ENCODE results near the gene GYS2. TPM values are rescaled to one million over a fixed set of nuclear protein-coding genes. Genes with fewer than 3 reads are reported as not detected.
"Not testable (repeated sequence)": the region's sequence is repeated elsewhere in the genome, so short reads cannot be mapped to it uniquely, and the experiment has no call there.

Gene GYS2
- total and polyA plus RNA-seq, 2 experiments from 2014 or later = 0.16 to 0.27 TPM

DNA sequence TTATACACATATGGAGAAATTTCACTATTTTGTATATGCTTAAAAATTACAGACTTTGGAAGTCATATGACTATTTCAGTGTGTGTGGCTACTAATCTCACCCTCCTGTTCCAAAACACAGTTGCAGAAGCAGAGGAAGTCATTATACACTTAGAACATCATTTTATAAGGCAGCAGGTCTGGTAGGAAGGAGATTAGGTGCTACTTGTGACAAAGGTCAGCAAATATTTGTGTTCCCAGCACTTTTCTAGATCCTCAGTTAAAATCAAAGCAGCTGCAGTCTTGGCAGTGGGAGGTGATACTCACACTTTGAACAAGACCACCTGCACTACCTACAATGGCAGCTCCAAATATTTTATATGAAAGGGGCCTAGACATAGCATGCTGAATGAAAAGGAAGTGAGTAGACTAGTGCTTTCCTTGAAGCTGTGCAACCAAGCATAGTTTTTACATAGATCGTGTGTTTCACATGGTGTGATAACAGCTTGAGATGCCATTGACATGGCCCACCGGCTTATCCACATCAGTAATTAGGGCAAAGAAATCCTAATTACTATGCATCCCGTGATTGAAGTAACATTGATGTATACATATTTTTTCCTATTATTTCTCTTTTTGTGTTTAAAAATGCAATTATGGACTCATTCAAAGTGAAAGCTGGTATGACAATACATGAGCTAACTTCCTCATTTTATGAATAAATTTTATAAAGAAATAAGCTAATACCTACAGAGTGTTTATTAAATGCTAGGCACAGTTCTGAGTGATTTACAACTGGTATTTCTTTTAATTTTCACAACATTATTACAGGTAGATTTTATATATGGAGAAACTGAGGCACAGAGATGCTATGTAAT, 5.3 kb downstream of the GYS2 start:
- 86% methylated on average over 3 of the region's 3 CpGs for WGBS (ENCODE audit: low lambda C conversion rate, missing lambda C conversion rate)
- H3K27ac ChIP-seq = no peak overlapping the region
- H3K4me2 ChIP-seq = no peak overlapping the region
- H3K4me3 ChIP-seq = no peak overlapping the region
- TF ChIP-seq, protein P1, sequence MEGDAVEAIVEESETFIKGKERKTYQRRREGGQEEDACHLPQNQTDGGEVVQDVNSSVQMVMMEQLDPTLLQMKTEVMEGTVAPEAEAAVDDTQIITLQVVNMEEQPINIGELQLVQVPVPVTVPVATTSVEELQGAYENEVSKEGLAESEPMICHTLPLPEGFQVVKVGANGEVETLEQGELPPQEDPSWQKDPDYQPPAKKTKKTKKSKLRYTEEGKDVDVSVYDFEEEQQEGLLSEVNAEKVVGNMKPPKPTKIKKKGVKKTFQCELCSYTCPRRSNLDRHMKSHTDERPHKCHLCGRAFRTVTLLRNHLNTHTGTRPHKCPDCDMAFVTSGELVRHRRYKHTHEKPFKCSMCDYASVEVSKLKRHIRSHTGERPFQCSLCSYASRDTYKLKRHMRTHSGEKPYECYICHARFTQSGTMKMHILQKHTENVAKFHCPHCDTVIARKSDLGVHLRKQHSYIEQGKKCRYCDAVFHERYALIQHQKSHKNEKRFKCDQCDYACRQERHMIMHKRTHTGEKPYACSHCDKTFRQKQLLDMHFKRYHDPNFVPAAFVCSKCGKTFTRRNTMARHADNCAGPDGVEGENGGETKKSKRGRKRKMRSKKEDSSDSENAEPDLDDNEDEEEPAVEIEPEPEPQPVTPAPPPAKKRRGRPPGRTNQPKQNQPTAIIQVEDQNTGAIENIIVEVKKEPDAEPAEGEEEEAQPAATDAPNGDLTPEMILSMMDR (IDR thresholded peaks at IDR 0.05; ENCODE audit: poor library complexity) = no peak
- TF ChIP-seq EZH2 (IDR thresholded peaks at IDR 0.05; ENCODE audit: borderline replicate concordance) = no peak
- no peak for TF ChIP-seq EZH2phosphoT487 (IDR thresholded peaks at IDR 0.05; ENCODE audit: low read depth, severe bottlenecking, unreplicated experiment)
- H3K9me2 ChIP-seq (replicated peaks; ENCODE audit: insufficient read depth) = no peaks in the 10 kb centered on the region
- no peak for DNase-seq (ENCODE audit: low spot score)
- H3K36me3 ChIP-seq (replicated peaks; ENCODE audit: insufficient read depth, low read depth) = no peaks in the 10 kb centered on the region
- no peaks in the 10 kb centered on the region for H3K4me1 ChIP-seq (ENCODE audit: insufficient read depth)
- H3K79me2 ChIP-seq = no peaks in the 10 kb centered on the region
- no peaks in the 10 kb centered on the region for H4K20me1 ChIP-seq (ENCODE audit: insufficient read depth, poor library complexity, severe bottlenecking)
- no peaks in the 10 kb centered on the region for H3K9me3 ChIP-seq (ENCODE audit: low read depth)
- no peak overlapping the region for H2AFZ ChIP-seq
- H3K27me3 ChIP-seq = no peaks in the 10 kb centered on the region

DNA sequence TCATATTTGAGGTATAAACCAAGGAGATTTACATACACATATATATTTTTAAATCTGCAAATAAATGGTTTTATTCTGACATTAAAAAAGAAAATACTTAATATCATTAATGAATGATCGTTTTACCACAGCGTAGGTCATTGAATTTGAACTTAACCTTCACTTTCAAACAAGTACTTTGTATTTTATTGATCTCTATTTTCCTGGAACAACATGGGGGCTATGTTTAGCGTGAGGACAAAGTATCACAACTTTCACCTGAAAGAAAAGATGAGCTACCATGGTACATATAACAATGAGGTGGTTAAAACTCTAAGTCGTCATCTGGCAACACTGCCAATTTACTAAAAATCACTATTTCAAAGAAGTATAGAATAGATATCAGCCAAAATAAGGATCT, 6.0 kb downstream of the GYS2 start:
- DNase-seq (ENCODE audit: low spot score) = no peak
- Histone ChIP-seq H4K20me1 (ENCODE audit: insufficient read depth, poor library complexity, severe bottlenecking) (no peaks in the 10 kb centered on the region), H3K27ac (no peak overlapping the region), H3K36me3 (replicated peaks; ENCODE audit: insufficient read depth, low read depth) (no peaks in the 10 kb centered on the region), H3K4me3 (no peak overlapping the region), H3K4me1 (ENCODE audit: insufficient read depth) (no peaks in the 10 kb centered on the region), H3K27me3 (no peaks in the 10 kb centered on the region), H2AFZ (no peak overlapping the region), H3K4me2 (no peak overlapping the region), H3K9me3 (ENCODE audit: low read depth) (no peaks in the 10 kb centered on the region), H3K79me2 (no peaks in the 10 kb centered on the region), H3K9me2 (replicated peaks; ENCODE audit: insufficient read depth) (no peaks in the 10 kb centered on the region)
- WGBS (ENCODE audit: low lambda C conversion rate, missing lambda C conversion rate) = 80% methylated on average over 4 of the region's 4 CpGs
- TF ChIP-seq EZH2phosphoT487 (IDR thresholded peaks at IDR 0.05; ENCODE audit: low read depth, severe bottlenecking, unreplicated experiment) (no peak), EZH2 (IDR thresholded peaks at IDR 0.05; ENCODE audit: borderline replicate concordance) (no peak)
- TF ChIP-seq, protein P1 (IDR thresholded peaks at IDR 0.05; ENCODE audit: poor library complexity) = no peak

DNA sequence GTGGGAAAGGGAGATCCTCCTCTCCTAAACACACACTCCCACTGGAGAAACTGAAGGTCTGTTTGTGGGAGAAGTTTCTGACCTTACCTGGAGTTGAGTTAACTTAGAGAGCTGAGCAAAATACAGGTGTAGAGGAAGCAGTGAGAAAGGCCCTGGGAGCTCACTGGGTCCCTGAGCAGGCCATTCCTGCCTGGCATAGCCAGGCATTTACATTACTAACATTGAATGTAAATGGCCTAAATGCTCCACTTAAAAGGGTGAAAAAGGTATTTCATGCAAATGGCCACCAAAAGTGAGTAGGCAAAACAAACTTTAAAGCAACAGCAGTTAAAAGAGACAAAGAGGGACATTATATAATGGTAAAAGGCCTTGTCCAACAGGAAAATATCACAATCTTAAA, 9.3 kb downstream of the GYS2 start:
- not testable (repeated sequence) for H4K20me1 ChIP-seq (ENCODE audit: insufficient read depth, poor library complexity, severe bottlenecking); H3K36me3 ChIP-seq (replicated peaks; ENCODE audit: insufficient read depth, low read depth); DNase-seq (ENCODE audit: low spot score); H3K4me2 ChIP-seq; H3K9me3 ChIP-seq (ENCODE audit: low read depth); H3K4me1 ChIP-seq (ENCODE audit: insufficient read depth); H3K27me3 ChIP-seq; H2AFZ ChIP-seq; H3K9me2 ChIP-seq (replicated peaks; ENCODE audit: insufficient read depth); H3K4me3 ChIP-seq; H3K27ac ChIP-seq; H3K79me2 ChIP-seq

DNA sequence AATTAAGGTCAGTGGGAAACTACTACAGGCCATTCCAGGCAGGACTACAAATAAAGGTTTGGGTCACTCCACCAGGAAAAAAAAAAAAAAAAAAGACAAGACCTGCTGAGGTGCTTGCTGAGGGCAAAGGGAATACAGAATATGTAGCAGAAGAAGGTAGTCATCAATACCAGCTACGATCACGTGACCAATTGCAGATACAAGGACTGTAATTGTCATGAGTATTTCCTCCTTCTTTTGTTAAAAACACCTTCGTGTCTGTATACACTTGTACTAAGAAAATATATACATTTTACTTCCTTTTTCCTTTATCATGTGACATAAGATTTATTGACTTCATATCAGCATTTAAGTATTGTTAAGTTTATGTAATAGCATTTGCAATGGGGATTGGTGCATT, 19.2 kb downstream of the GYS2 start:
- Histone ChIP-seq H3K27ac (no peak overlapping the region), H3K4me1 (ENCODE audit: insufficient read depth) (no peaks in the 10 kb centered on the region), H3K27me3 (no peaks in the 10 kb centered on the region), H3K4me3 (no peak overlapping the region), H3K36me3 (replicated peaks; ENCODE audit: insufficient read depth, low read depth) (no peaks in the 10 kb centered on the region), H3K9me2 (replicated peaks; ENCODE audit: insufficient read depth) (no peaks in the 10 kb centered on the region), H2AFZ (no peak overlapping the region), H3K9me3 (ENCODE audit: low read depth) (no peaks in the 10 kb centered on the region), H3K79me2 (no peaks in the 10 kb centered on the region), H4K20me1 (ENCODE audit: insufficient read depth, poor library complexity, severe bottlenecking) (no peaks in the 10 kb centered on the region), H3K4me2 (no peak overlapping the region)
- DNase-seq (ENCODE audit: low spot score) = no peak
- TF ChIP-seq EZH2 (IDR thresholded peaks at IDR 0.05; ENCODE audit: borderline replicate concordance) (no peak), EZH2phosphoT487 (IDR thresholded peaks at IDR 0.05; ENCODE audit: low read depth, severe bottlenecking, unreplicated experiment) (no peak)
- TF ChIP-seq, protein P1 (IDR thresholded peaks at IDR 0.05; ENCODE audit: poor library complexity) = no peak
- 79% methylated on average over 3 of the region's 3 CpGs for WGBS (ENCODE audit: low lambda C conversion rate, missing lambda C conversion rate)

DNA sequence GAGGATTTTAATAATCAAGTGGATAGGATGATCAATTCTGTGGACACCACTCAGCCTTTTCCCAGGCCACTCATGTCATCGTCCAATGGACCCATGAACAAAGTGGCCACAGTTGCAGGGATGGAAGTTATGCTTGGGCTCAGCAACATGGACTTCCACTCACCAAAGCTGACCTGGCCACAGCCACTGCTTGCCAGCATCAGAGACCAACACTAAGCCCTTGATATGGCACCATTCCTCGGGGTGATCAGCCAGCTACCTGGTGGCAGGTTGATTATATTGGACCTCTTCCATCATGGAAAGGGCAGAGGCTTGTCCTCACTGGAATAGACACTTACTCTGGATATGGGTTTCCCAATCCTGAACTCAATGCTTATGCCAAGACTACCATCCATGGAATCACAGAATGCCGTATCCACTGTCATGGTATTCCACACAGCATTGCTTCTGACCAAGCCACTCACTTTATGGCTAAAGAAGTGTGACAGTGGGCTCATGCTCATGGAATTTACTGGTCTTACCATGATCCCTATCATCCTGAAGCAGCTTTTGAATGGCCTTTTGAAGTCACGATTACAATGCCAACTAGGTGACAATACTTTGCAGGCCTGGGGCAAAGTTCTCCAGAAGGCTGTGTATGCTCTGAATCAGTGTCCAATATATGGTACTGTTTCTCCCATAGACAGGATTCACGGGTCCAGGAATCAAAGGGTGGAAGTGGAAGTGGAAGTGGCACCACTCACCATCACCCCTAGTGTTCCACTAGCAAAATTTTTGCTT, 20.1 kb downstream of the GYS2 start:
- not testable (repeated sequence) for DNase-seq (ENCODE audit: low spot score); H3K36me3 ChIP-seq (replicated peaks; ENCODE audit: insufficient read depth, low read depth); H3K27me3 ChIP-seq; H3K4me1 ChIP-seq (ENCODE audit: insufficient read depth); H3K27ac ChIP-seq; H4K20me1 ChIP-seq (ENCODE audit: insufficient read depth, poor library complexity, severe bottlenecking); H2AFZ ChIP-seq; H3K9me3 ChIP-seq (ENCODE audit: low read depth); H3K4me3 ChIP-seq; H3K9me2 ChIP-seq (replicated peaks; ENCODE audit: insufficient read depth); H3K79me2 ChIP-seq; H3K4me2 ChIP-seq
- 92% methylated on average over 5 of the region's 5 CpGs for WGBS (ENCODE audit: low lambda C conversion rate, missing lambda C conversion rate)
